Stimulated activated CD8-positive, alpha-beta memory T cell treated with anti-CD3 and anti-CD28 coated beads, Interleukin-15, amount 100 ng/mL, for 48 hours (primary cell): ENCODE measurements around the gene NAA35.
"Not testable (repeated sequence)": the region's sequence is repeated elsewhere in the genome, so short reads cannot be mapped to it uniquely, and the experiment has no call there.

Experiments used
- DNase-seq, 2 donors: peaks; one replicate each; pipeline ENCODE4 v3.0.0-alpha.2; 2020; ENCODE audit warnings: low read depth in 2 of 2

NAA35 gene

GRCh38 chr9:86034863-86035734 is 94.2 kb downstream of the NAA35 start:
- no peak for DNase-seq

- DNase-seq = no peak
These were observed 95.0 kb downstream of the NAA35 start for GRCh38 chr9:86035827-86036440.

GRCh38 chr9:86036555-86036954 is 95.6 kb downstream of the NAA35 start:
- DNase-seq = no peak

GRCh38 chr9:86039991-86040860 is 99.3 kb downstream of the NAA35 start:
- DNase-seq = no peak

- DNase-seq = no peak
These were observed 99.9 kb downstream of the NAA35 start for GRCh38 chr9:86040861-86041155.

GRCh38 chr9:86041311-86041741 is 100.4 kb downstream of the NAA35 start:
- no peak for DNase-seq

- no peak for DNase-seq
These were observed 101.4 kb downstream of the NAA35 start for GRCh38 chr9:86042199-86042978.

GRCh38 chr9:86043586-86043985 is 102.6 kb downstream of the NAA35 start:
- DNase-seq = no peak

- DNase-seq = no peak
These were observed 103.1 kb downstream of the NAA35 start for GRCh38 chr9:86043999-86044398.

GRCh38 chr9:86045654-86046053 is 104.7 kb downstream of the NAA35 start:
- DNase-seq = no peak

- no peak for DNase-seq
These were observed 105.2 kb downstream of the NAA35 start for GRCh38 chr9:86046071-86046636.

- DNase-seq = no peak
These were observed 106.0 kb downstream of the NAA35 start for GRCh38 chr9:86046930-86047341.

GRCh38 chr9:86047361-86047760 is 106.4 kb downstream of the NAA35 start:
- no peak for DNase-seq

GRCh38 chr9:86048018-86048742 is 107.2 kb downstream of the NAA35 start:
- DNase-seq = not testable (repeated sequence)

GRCh38 chr9:86052556-86053468 is 111.9 kb downstream of the NAA35 start:
- DNase-seq = no peak

GRCh38 chr9:86054695-86055094 is 113.7 kb downstream of the NAA35 start:
- DNase-seq = no peak

- no peak for DNase-seq
These were observed 116.5 kb downstream of the NAA35 start for GRCh38 chr9:86057491-86057890.

GRCh38 chr9:86061972-86062739 is 121.2 kb downstream of the NAA35 start:
- DNase-seq = no peak
